Activated naive CD4-positive, alpha-beta T cell treated with anti-CD3 and anti-CD28 coated beads, Interleukin-2, amount 10 ng/mL, durations not matched to agents 5 hours and 36 hours (primary cell): ENCODE results near the gene CYP26C1. TPM values are rescaled to one million over a fixed set of nuclear protein-coding genes. Genes with fewer than 3 reads are reported as not detected.

Source experiments
- total RNA-seq, 2 experiments: library from RNA; stranded (reverse); gene quantifications; one replicate each; pipeline ENCODE4 v1.2.3, GENCODE V29; 2021

CYP26C1 gene
- total RNA-seq: under 1 TPM in 1 of 2 experiments, not detected in 1; 0.05 TPM

GRCh38 chr10:93059975-93060886 lies at the start of gene CYP26C1:
Gene CYP26C1, plus strand, starts transcription at chr10:93060798. Its CDS starts 466 bp downstream, at chr10:93061264.

GRCh38 chr10:93073539-93074146 lies 13.0 kb downstream of the CYP26C1 start, which contains the start of gene CYP26A1:
Gene CYP26A1, plus strand, starts transcription at chr10:93073893. Its CDS starts 42 bp downstream, at chr10:93073935.

Other genes starting within 250 kb of the CYP26C1 start
- gene EXOC6, start 212.3 kb upstream of the CYP26C1 start, total RNA-seq: 1 to 10 TPM; 8.8 to 8.9 TPM
- not detected for gene CYP26A1, start 13.1 kb downstream of the CYP26C1 start, total RNA-seq